NCI-H128 (cell line): ENCODE results near the gene DNHD1.

ENCODE experiments used
- DNase-seq: peaks from one replicate; lab custom pipeline; 2025; ENCODE audit not compliant: unreplicated experiment; lab: John Stamatoyannopoulos, UW

DNHD1 gene

GRCh38 chr11:6497069-6497839 lies at the start of gene DNHD1:
TSS of gene DNHD1 (plus strand) at chr11:6497280. CDS start at chr11:6498216, 936 bp downstream.
- DNase-seq: no peak

GRCh38 chr11:6448574-6448973 lies 48.5 kb upstream of the DNHD1 start:
- DNase-seq: no peak

GRCh38 chr11:6452219-6452618 lies 44.9 kb upstream of the DNHD1 start:
- DNase-seq: no peak

GRCh38 chr11:6453152-6453551 lies 43.9 kb upstream of the DNHD1 start:
- DNase-seq: no peak

- no peak for DNase-seq
Observed at GRCh38 chr11:6455070-6455469, 42.0 kb upstream of the DNHD1 start.

- no peak for DNase-seq
Observed at GRCh38 chr11:6456361-6457073, 40.6 kb upstream of the DNHD1 start.

- no peak for DNase-seq
Observed at GRCh38 chr11:6457581-6458320, 39.3 kb upstream of the DNHD1 start.

- DNase-seq: no peak
Observed at GRCh38 chr11:6458352-6459098, 38.6 kb upstream of the DNHD1 start.

- no peak for DNase-seq
Observed at GRCh38 chr11:6459099-6459450, 38.0 kb upstream of the DNHD1 start.

- no peak for DNase-seq
Observed at GRCh38 chr11:6468712-6469495, 28.2 kb upstream of the DNHD1 start.

GRCh38 chr11:6469599-6469998 lies 27.5 kb upstream of the DNHD1 start:
- no peak for DNase-seq

- DNase-seq: no peak
Observed at GRCh38 chr11:6472934-6473333, 24.1 kb upstream of the DNHD1 start.

- DNase-seq: peak; percentile 58
Observed at GRCh38 chr11:6473451-6474412, 23.3 kb upstream of the DNHD1 start, which contains the start of gene TRIM3. TSS of gene TRIM3 (minus strand) at chr11:6473941. CDS start at chr11:6465695, 8,246 bp downstream.

- DNase-seq: no peak
Observed at GRCh38 chr11:6474413-6474792, 22.7 kb upstream of the DNHD1 start.

- no peak for DNase-seq
Observed at GRCh38 chr11:6474806-6475500, 22.1 kb upstream of the DNHD1 start.

- no peak for DNase-seq
Observed at GRCh38 chr11:6475936-6476335, 21.1 kb upstream of the DNHD1 start.

- no peak for DNase-seq
Observed at GRCh38 chr11:6476571-6476970, 20.5 kb upstream of the DNHD1 start.

- no peak for DNase-seq
Observed at GRCh38 chr11:6480299-6480914, 16.7 kb upstream of the DNHD1 start.
